Fibroblast of lung (primary cell): ENCODE measurements around the gene APOA1.

Experiments used
- EZH2 ChIP-seq: IDR thresholded peaks from 2 replicates; pipeline ENCODE4 v1.5.1; 2012; ENCODE audit warnings: low read length, control low read depth, mild to moderate bottlenecking; ENCODE audit errors: missing control alignments
- TF ChIP-seq, protein P1 (sequence below), 2 donors: IDR thresholded peaks in 1 of 2; conservative IDR thresholded peaks in 1 of 2; 1 replicate in 1 of 2; 2 replicates in 1 of 2; pipeline ENCODE4 v1.5.1; 2011 to 2012; ENCODE audit warnings: low read length in 2 of 2, control low read depth in 1 of 2, inconsistent platforms in 1 of 2, low read depth in 1 of 2, mild to moderate bottlenecking in 1 of 2

- TF ChIP-seq, protein P1, sequence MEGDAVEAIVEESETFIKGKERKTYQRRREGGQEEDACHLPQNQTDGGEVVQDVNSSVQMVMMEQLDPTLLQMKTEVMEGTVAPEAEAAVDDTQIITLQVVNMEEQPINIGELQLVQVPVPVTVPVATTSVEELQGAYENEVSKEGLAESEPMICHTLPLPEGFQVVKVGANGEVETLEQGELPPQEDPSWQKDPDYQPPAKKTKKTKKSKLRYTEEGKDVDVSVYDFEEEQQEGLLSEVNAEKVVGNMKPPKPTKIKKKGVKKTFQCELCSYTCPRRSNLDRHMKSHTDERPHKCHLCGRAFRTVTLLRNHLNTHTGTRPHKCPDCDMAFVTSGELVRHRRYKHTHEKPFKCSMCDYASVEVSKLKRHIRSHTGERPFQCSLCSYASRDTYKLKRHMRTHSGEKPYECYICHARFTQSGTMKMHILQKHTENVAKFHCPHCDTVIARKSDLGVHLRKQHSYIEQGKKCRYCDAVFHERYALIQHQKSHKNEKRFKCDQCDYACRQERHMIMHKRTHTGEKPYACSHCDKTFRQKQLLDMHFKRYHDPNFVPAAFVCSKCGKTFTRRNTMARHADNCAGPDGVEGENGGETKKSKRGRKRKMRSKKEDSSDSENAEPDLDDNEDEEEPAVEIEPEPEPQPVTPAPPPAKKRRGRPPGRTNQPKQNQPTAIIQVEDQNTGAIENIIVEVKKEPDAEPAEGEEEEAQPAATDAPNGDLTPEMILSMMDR (conservative IDR thresholded peaks at IDR 0.05 in 1 of 2, IDR thresholded peaks at IDR 0.05 in 1 of 2; ENCODE audit: low read depth in 1 of 2, low read length in 2 of 2) = no peak
- TF ChIP-seq EZH2 = no peak
These were observed 32.2 kb upstream of the APOA1 start for GRCh38 chr11:116869610-116870009.
